Fibroblast of upper back skin (primary cell): Measurements from ENCODE around the gene USP15.
"Not testable (repeated sequence)": the region's sequence is repeated elsewhere in the genome, so short reads cannot be mapped to it uniquely, and the experiment has no call there.

Experiments used
- DNase-seq: peaks from one replicate; pipeline ENCODE4 v3.0.0-alpha.2; 2013

Gene USP15

DNA sequence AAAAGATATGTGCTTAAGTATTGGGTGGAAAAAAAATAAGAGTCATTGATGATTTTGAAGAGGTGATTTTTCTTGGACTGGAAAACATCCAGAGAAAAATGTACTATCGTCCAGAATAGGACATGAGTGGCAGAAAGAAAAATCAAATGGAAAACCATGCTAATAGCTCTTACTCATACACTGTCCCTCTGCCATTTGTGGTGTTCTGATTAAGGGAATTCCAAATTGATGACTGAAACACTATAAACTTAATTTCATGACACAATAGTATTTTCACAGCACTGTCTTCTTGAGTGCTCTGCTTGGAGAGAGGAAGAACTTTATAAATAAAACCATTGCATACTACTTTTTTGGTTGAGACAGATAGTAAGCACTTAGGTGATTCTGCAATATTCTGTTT is 72.4 kb downstream of the USP15 start:
- no peak for DNase-seq

GRCh38 chr12:62335057-62335456 is 74.9 kb downstream of the USP15 start:
- DNase-seq, result no peak

GRCh38 chr12:62335796-62336195 is 75.6 kb downstream of the USP15 start:
- DNase-seq, result no peak

- not testable (repeated sequence) for DNase-seq
Observed at GRCh38 chr12:62337643-62338042, 77.4 kb downstream of the USP15 start.

DNA sequence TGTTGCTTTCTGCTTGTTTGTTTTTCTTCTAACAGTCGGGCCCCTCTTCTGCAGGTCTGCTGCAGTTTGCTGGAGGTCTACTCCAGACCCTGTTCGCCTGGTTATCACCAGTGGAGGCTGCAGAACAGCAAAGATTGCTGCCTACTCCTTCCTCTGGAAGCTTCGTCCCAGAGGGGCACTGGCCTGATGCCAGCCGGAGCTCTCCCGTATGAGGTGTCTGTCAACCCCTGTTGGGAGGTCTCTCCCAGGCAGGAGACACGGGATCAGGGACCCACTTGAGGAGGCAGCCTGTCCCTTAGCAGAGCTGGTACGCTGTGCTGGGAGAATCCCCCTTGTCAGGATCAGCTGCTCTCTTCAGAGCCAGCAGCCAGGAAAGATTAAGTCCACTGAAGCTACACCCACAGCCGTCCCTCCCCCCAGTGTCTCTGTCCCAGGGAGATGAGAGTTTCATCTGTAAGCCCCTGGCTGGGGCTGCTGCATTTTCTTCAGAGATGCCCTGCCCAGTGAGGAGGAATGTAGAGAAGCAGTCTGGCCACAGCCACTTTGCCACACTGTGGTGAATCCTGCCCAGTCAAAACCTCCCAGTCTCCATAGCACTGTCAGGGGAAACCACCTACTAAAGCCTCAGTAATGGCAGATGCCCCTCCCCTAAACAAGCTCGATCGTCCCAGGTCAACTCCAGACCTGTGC is 82.6 kb downstream of the USP15 start:
- not testable (repeated sequence) for DNase-seq

DNA sequence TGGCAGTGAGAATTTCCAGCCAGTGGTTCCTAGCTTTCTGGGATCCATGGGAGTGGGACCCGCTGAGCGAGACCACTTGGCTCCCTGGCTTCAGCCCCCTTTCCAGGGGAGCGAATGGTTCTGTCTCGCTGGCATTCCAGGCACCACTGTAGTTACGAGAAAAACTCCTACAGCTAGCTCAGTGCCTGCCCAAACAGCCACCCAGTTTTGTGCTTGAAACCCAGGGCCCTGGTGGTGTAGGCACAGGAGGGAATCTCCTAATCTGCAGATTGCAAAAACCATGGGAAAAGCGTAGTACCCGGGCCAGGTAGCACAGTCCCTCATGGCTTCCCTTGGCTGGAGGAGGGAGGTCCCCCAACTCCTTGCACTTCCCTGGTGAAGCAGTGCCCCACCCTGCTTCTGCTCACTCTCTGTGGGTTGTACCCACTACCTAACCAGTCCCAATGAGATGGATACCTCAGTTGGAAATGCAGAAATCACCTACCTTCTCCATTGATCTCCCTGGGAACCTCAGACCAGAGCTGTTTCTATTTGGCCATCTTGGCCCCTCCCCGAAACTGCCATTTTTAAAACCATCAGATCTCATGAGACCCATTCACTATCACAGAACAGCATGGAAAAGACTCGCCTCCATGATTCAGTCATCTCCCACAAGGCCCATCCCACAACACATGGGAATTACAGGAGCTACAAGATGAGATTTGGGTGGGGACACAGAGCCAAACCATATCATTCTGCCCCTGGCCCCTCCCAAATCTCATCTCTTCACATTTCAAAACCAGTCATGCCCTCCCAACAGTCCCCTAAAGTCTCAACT is 83.3 kb downstream of the USP15 start:
- not testable (repeated sequence) for DNase-seq

- not testable (repeated sequence) for DNase-seq
Observed at GRCh38 chr12:62344731-62345556, 84.7 kb downstream of the USP15 start.

- DNase-seq, result no peak
Observed at GRCh38 chr12:62345667-62346066, 85.5 kb downstream of the USP15 start.

DNA sequence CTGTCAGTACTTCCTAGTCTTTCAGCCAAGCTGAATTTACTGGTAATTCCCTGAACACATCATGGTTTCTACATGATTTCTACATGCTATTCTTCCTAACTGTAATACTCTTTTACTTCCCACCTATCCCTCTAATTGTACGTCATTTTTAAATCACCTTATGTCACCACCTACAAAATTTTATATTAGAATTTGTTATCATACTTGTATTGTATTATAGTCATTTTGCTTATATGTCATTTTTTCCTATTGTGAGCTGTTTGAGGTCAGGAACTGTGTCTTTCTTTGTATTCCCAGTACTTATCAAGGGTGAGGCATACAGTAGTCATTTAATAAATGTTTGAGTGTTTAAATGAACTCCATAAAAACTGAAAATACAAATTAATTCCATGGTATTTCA is 86.6 kb downstream of the USP15 start:
- no peak for DNase-seq

GRCh38 chr12:62347922-62348650 is 87.9 kb downstream of the USP15 start:
- DNase-seq, result no peak

DNA sequence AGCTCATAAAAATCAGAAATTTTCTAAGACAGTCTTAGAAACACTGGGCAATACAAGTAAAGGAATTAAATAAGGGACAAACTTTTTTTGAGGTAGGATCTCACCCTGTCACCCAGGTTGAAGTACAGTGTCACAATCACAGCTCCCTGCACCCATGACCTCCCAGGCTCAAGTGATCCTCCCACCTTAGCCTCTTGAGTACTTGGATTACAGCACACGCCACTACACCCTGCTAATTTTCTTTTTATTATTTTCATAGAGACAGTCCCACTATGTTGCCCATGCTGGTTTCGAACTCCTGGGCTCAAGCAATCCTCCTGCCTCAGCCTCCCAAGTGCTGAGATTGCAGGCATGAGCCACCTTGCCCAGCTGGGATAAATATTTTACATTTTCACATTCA is 90.3 kb downstream of the USP15 start:
- DNase-seq, result no peak

- no peak for DNase-seq
Observed at GRCh38 chr12:62351326-62351725, 91.1 kb downstream of the USP15 start.

DNA sequence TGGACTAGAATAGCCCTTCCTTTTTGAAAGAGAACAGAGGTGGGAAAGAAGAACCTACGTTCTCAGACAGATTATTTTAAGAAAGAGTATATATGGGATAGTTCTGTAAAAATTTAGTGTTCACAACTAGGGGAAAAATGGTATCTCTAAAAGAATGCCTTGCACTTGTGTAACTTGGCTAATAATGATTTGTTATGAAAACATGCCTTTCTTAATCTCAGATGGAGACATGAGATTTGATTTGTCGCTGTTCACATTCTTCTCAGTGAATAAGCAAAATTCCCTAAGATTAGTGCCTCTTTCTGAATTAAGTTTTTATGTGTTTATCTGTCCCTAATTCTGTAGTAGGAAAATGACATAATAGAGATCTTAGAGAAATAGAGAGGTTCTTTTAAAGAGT is 100.8 kb downstream of the USP15 start:
- no peak for DNase-seq

GRCh38 chr12:62363506-62363905 is 103.3 kb downstream of the USP15 start:
- no peak for DNase-seq

- DNase-seq, result not testable (repeated sequence)
Observed at GRCh38 chr12:62364697-62365096, 104.5 kb downstream of the USP15 start.

- not testable (repeated sequence) for DNase-seq
Observed at GRCh38 chr12:62365846-62366245, 105.6 kb downstream of the USP15 start.

DNA sequence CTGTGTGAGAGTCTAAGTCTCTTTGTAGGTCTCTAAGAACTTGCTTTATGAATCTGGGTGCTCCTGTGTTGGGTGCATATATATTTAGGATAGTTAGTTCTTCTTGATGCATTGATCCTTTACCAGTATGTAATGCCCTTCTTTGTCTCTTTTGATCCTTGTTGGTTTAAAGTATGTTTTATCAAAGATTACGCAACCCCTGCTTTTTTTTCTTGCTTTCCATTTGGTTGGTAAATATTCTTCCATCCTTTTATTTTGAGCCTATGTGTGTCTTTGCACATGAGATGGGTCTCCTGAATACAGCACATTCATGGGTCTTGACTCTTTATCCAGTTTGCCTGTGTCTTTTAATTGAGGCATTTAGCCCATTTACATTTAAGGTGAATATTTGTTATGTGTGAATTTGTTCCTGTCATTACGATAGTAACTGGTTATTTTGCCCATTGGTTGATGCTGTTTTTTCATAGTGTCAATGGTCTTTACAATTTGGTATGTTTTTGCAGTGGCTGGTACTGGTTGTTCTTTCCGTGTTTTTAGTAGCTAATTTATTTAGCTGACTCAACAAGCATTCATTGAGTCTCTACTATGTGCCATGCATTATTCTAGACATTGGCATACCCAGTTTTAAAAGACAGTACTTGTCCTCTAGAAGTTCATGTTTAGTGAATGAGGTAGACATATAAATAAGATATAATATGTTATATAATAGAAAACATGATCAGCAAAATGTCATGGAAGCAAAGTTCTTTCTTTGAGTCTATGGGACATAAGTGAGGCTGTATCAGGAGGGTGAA is 108.4 kb downstream of the USP15 start:
- not testable (repeated sequence) for DNase-seq

- DNase-seq, result no peak
Observed at GRCh38 chr12:62370189-62370588, 110.0 kb downstream of the USP15 start.

DNA sequence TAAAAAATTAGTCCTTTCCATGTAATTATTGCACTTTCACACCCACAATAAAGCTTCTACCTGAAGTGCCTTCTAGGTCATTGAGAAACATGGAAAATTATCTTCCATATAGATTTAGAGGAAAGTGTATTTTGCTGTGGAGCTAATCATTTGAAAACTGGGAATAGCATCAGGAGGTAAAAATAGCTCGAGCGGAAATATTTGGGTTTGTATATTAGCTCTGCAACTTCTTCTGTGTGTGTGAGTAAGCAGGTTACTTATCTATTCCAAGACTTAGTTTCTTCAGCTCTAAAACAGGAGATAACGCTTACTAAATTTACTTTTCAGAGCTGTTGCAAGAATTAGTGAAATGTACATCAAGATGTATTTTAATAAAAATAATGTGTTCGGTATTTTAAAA is 111.5 kb downstream of the USP15 start:
- DNase-seq, result no peak

DNA sequence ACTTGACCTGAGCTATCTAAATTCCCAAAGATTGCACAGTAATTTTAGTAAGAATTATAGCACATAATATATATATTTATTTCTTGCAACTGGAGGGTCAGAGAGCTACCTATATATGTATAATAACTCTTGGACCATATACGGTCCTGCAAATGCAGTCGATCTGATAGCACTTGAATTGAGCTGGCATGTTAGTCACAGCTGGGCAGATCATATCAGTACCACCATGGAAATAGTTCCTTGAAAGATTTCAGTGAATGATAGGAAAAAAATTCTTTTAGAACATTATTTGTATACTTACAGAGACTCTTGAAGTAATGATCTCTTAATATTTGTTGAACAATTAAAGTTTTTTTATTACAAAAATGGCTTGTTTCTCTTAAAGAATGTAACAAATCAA is 111.9 kb downstream of the USP15 start:
- DNase-seq, result no peak

DNA sequence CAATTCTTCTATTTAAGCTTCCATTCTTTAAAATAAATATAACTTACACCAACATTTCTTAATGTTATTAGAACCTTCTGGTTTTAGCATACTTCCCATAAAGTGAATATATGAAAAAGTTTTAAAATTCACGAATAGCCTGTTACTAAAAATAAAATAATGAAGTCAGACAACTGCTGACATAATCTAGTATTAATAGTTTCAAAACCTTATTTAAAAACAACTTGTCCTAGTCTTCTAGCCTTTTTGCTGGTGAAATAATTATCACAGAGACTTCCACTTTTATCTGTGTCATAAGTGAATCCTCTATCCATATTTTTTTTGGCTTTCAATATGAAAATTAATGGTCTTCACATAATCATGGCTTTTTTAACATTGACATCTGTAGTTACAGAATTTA is 112.6 kb downstream of the USP15 start:
- no peak for DNase-seq

- DNase-seq, result peak; percentile 2
Observed at GRCh38 chr12:62375603-62376002, 115.4 kb downstream of the USP15 start.
